ENCODE data around the gene OR51B4.

OR51B4 gene

GRCh38 chr11:5301846-5302245 is at the start of gene OR51B4:
TSS of gene OR51B4 (minus strand) at chr11:5301946. CDS start at chr11:5301946, 0 bp downstream.
- Histone ChIP-seq H3K4me2 (ENCODE audit: low read depth, low read length, poor library complexity, severe bottlenecking) (no peak within 1 kb of the TSS), H3K9me2 (replicated peaks; ENCODE audit: low read depth, low read length) (no peaks in the 10 kb centered on the region), H3K4me3 (ENCODE audit: low read length, poor library complexity, severe bottlenecking) (no peak within 1 kb of the TSS), H3K4me1 (ENCODE audit: insufficient read depth, low read length, poor library complexity, severe bottlenecking) (no peaks in the 10 kb centered on the region), H4K20me1 (ENCODE audit: insufficient read depth, low read length, poor library complexity, severe bottlenecking) (no peaks in the 10 kb centered on the region), H3F3A (ENCODE audit: low read depth) (no peaks in the 10 kb centered on the region), H2AFZ (ENCODE audit: low read length) (no peak within 1 kb of the TSS), H3K9me3 (ENCODE audit: insufficient read depth, low read depth, low read length) (no peaks in the 10 kb centered on the region), H3K27me3 (ENCODE audit: insufficient read depth, low read length, poor library complexity, severe bottlenecking) (no peaks in the 10 kb centered on the region), H3K79me2 (ENCODE audit: insufficient read depth, low read length) (no peaks in the 10 kb centered on the region), H3K36me3 (ENCODE audit: insufficient read depth, low read length) (no peaks in the 10 kb centered on the region), H3K9ac (ENCODE audit: low read depth, low read length, poor library complexity, severe bottlenecking) (no peak within 1 kb of the TSS)
- TF ChIP-seq CTCF (conservative IDR thresholded peaks at IDR 0.05; ENCODE audit: low read length) (no peak), EZH2phosphoT487 (IDR thresholded peaks at IDR 0.05; ENCODE audit: borderline replicate concordance) (no peak)

GRCh38 chr11:5351208-5351607 is 49.5 kb upstream of the OR51B4 start, which contains the start of gene OR51B6:
TSS of gene OR51B6 (plus strand) at chr11:5351508. CDS start at chr11:5351508, 0 bp downstream.
- no peaks in the 10 kb centered on the region for H3K36me3 ChIP-seq (ENCODE audit: insufficient read depth, low read length)
- H3K9ac ChIP-seq (ENCODE audit: low read depth, low read length, poor library complexity, severe bottlenecking), result no peak within 1 kb of the TSS
- H3K27me3 ChIP-seq (ENCODE audit: insufficient read depth, low read length, poor library complexity, severe bottlenecking), result no peaks in the 10 kb centered on the region
- H3K79me2 ChIP-seq (ENCODE audit: insufficient read depth, low read length), result no peaks in the 10 kb centered on the region
- no peaks in the 10 kb centered on the region for H3K4me1 ChIP-seq (ENCODE audit: insufficient read depth, low read length, poor library complexity, severe bottlenecking)
- no peak within 1 kb of the TSS for H2AFZ ChIP-seq (ENCODE audit: low read length)
- no peaks in the 10 kb centered on the region for H3K9me2 ChIP-seq (replicated peaks; ENCODE audit: low read depth, low read length)
- H3K4me2 ChIP-seq (ENCODE audit: low read depth, low read length, poor library complexity, severe bottlenecking), result no peak within 1 kb of the TSS
- TF ChIP-seq EZH2phosphoT487 (IDR thresholded peaks at IDR 0.05; ENCODE audit: borderline replicate concordance) (no peak), CTCF (conservative IDR thresholded peaks at IDR 0.05; ENCODE audit: low read length) (no peak)
- H3K9me3 ChIP-seq (ENCODE audit: insufficient read depth, low read depth, low read length), result no peaks in the 10 kb centered on the region
- H3K4me3 ChIP-seq (ENCODE audit: low read length, poor library complexity, severe bottlenecking), result no peak within 1 kb of the TSS
- H4K20me1 ChIP-seq (ENCODE audit: insufficient read depth, low read length, poor library complexity, severe bottlenecking), result no peaks in the 10 kb centered on the region
- no peaks in the 10 kb centered on the region for H3F3A ChIP-seq (ENCODE audit: low read depth)

- Histone ChIP-seq H3K36me3 (ENCODE audit: insufficient read depth, low read length) (no peaks in the 10 kb centered on the region), H3K79me2 (ENCODE audit: insufficient read depth, low read length) (no peaks in the 10 kb centered on the region)
Observed at GRCh38 chr11:5349550-5349949, 47.8 kb upstream of the OR51B4 start.

More at GRCh38 chr11:5349550-5349949, 47.8 kb upstream of the OR51B4 start:
- Histone ChIP-seq H3K9me3 (ENCODE audit: insufficient read depth, low read depth, low read length) (no peaks in the 10 kb centered on the region), H2AFZ (ENCODE audit: low read length) (no peak overlapping the region), H3K27me3 (ENCODE audit: insufficient read depth, low read length, poor library complexity, severe bottlenecking) (no peaks in the 10 kb centered on the region), H3K4me2 (ENCODE audit: low read depth, low read length, poor library complexity, severe bottlenecking) (no peak overlapping the region), H3K9me2 (replicated peaks; ENCODE audit: low read depth, low read length) (no peaks in the 10 kb centered on the region), H3K4me1 (ENCODE audit: insufficient read depth, low read length, poor library complexity, severe bottlenecking) (no peaks in the 10 kb centered on the region), H3K9ac (ENCODE audit: low read depth, low read length, poor library complexity, severe bottlenecking) (no peak overlapping the region), H3K4me3 (ENCODE audit: low read length, poor library complexity, severe bottlenecking) (no peak overlapping the region), H4K20me1 (ENCODE audit: insufficient read depth, low read length, poor library complexity, severe bottlenecking) (no peaks in the 10 kb centered on the region), H3F3A (ENCODE audit: low read depth) (no peaks in the 10 kb centered on the region)
- TF ChIP-seq CTCF (conservative IDR thresholded peaks at IDR 0.05; ENCODE audit: low read length) (no peak), EZH2phosphoT487 (IDR thresholded peaks at IDR 0.05; ENCODE audit: borderline replicate concordance) (no peak)
